PC-3 (cell line): ENCODE measurements around the gene AQP3. TPM values are rescaled to one million over a fixed set of nuclear protein-coding genes. Genes with fewer than 3 reads are reported as not detected.
"Not testable (repeated sequence)": the region's sequence is repeated elsewhere in the genome, so short reads cannot be mapped to it uniquely, and the experiment has no call there.

Source experiments
- ATAC-seq: fragments of 200-7000 bp; cut with Tn5 transposase; 2 replicates; pipeline ENCODE4 v1.9.1; 2020; ENCODE audit warnings: mild to moderate bottlenecking, moderate library complexity
- BruUV-seq: library from RNA; stranded (reverse); fragments of 400-500 nt; replicated peaks from 2 replicates; lab custom pipeline; 2021; lab: Mats Ljungman, UMichigan
- CTCF ChIA-PET: fragments of 300-600 bp; sonication (Branson Sonifier 250); formaldehyde crosslinking; loops from one replicate; lab custom pipeline; 2022; ENCODE audit warnings: antibody characterized with exemption; lab: Charles Lee
- POLR2A ChIA-PET: fragments of 300-600 bp; sonication (Branson Sonifier 250); formaldehyde crosslinking; loops from one replicate; lab custom pipeline; 2022; ENCODE audit warnings: antibody characterized with exemption; ENCODE audit not compliant: unreplicated experiment; lab: Charles Lee
- DNase-seq: peaks from one replicate; pipeline ENCODE4 v3.0.0-alpha.2; 2015
- H2AFZ ChIP-seq: fragments of 300-600 bp; sonication (generic); 2 replicates; pipeline ENCODE4 v1.6.0; 2016; ENCODE audit warnings: antibody characterized with exemption, low read length
- H3F3A ChIP-seq: fragments of 300-600 bp; sonication (generic); one replicate; pipeline ENCODE4 v1.6.0; 2017; ENCODE audit warnings: antibody characterized with exemption, low read length, control low read depth, mild to moderate bottlenecking; ENCODE audit not compliant: unreplicated experiment
- H3K27ac ChIP-seq: fragments of 300-600 bp; sonication (generic); 2 replicates; pipeline ENCODE4 v1.5.1; 2016; ENCODE audit warnings: mild to moderate bottlenecking, low read length
- H3K27me3 ChIP-seq: fragments of 300-600 bp; sonication (generic); 2 replicates; pipeline ENCODE4 v1.6.1; 2016; ENCODE audit warnings: low read length, mixed read lengths
- H3K36me3 ChIP-seq: fragments of 300-600 bp; sonication (generic); 2 replicates; pipeline ENCODE4 v1.6.1; 2016; ENCODE audit warnings: low read depth, mixed run types, low read length, mixed read lengths
- H3K4me1 ChIP-seq: fragments of 300-600 bp; sonication (generic); 2 replicates; pipeline ENCODE4 v1.5.1; 2016; ENCODE audit warnings: low read length; ENCODE audit not compliant: insufficient read depth
- H3K4me2 ChIP-seq: fragments of 300-600 bp; sonication (generic); 2 replicates; pipeline ENCODE4 v1.6.0; 2016; ENCODE audit warnings: low read length
- H3K4me3 ChIP-seq: fragments of 300-600 bp; sonication (generic); 2 replicates; pipeline ENCODE4 v1.5.1; 2016; ENCODE audit warnings: mild to moderate bottlenecking, low read length, mixed read lengths
- H3K79me2 ChIP-seq: fragments of 300-600 bp; sonication (generic); 2 replicates; pipeline ENCODE4 v1.6.1; 2017; ENCODE audit warnings: low read length, mixed read lengths
- H3K9ac ChIP-seq: fragments of 300-600 bp; sonication (generic); 2 replicates; pipeline ENCODE4 v1.6.0; 2016; ENCODE audit warnings: mild to moderate bottlenecking, low read length
- H3K9me2 ChIP-seq: fragments of 300-600 bp; sonication (generic); replicated peaks from 2 replicates; pipeline ENCODE4 v1.6.1; 2016; ENCODE audit warnings: mixed run types, low read length, mixed read lengths
- H3K9me3 ChIP-seq: fragments of 300-600 bp; sonication (generic); 2 replicates; pipeline ENCODE4 v1.6.1; 2016; ENCODE audit warnings: low read length, mixed read lengths
- H4K20me1 ChIP-seq: fragments of 300-600 bp; sonication (generic); 2 replicates; pipeline ENCODE4 v1.6.1; 2016; ENCODE audit warnings: low read length, mixed read lengths
- EZH2 ChIP-seq: fragments of 300-600 bp; sonication (generic); IDR thresholded peaks from one replicate; pipeline ENCODE4 v1.6.1; 2017; ENCODE audit warnings: antibody characterized with exemption, mild to moderate bottlenecking, low read length; ENCODE audit not compliant: unreplicated experiment
- EZH2phosphoT487 ChIP-seq: fragments of 300-600 bp; sonication (generic); IDR thresholded peaks from 2 replicates; pipeline ENCODE4 v1.6.1; 2018; ENCODE audit warnings: mild to moderate bottlenecking, antibody characterized with exemption, low read length, borderline replicate concordance
- intact Hi-C: fragments of 100-400 bp; cut with micrococcal nuclease; formaldehyde crosslinking; loops from 2 replicates; pipeline ENCODE4 v1.9.0; 2023
- total RNA-seq: library from RNA; depleted of rRNA; stranded (reverse); fragments of >200 nt; gene quantifications from 2 replicates; pipeline ENCODE4 v1.2.3, GENCODE V29; 2014
- TF ChIP-seq, protein P1 (sequence below): fragments of 300-600 bp; sonication (generic); conservative IDR thresholded peaks from 2 replicates; pipeline ENCODE4 v1.5.1; 2017; ENCODE audit warnings: antibody characterized with exemption, low read depth, mild to moderate bottlenecking, low read length

The AQP3 gene
- total RNA-seq, 1 experiment from 2014 or later, result 5.1 TPM

GRCh38 chr9:33455945-33456344 lies 8.6 kb upstream of the AQP3 start:
- no peak overlapping the region for H3K9ac ChIP-seq
- intact Hi-C loops, result no loop called here
- H3K79me2 ChIP-seq, result no peaks in the 10 kb centered on the region
- H3K4me1 ChIP-seq, result peaks cover 18% of the 10 kb centered on the region
- CTCF ChIA-PET, result no interaction called here
- no peaks in the 10 kb centered on the region for H3F3A ChIP-seq
- no peak overlapping the region for H3K4me3 ChIP-seq
- no peak overlapping the region for H2AFZ ChIP-seq
- H3K4me2 ChIP-seq, result no peak overlapping the region
- H3K27me3 ChIP-seq, result no peaks in the 10 kb centered on the region
- no peaks in the 10 kb centered on the region for H3K36me3 ChIP-seq
- no peaks in the 10 kb centered on the region for H3K9me3 ChIP-seq
- no peaks in the 10 kb centered on the region for H4K20me1 ChIP-seq
- POLR2A ChIA-PET, result no interaction called here
- ATAC-seq (no peak), DNase-seq (no peak)
- H3K27ac ChIP-seq, result no peak overlapping the region
- H3K9me2 ChIP-seq, result no peaks in the 10 kb centered on the region
- BruUV-seq, result no TSS peak
- TF ChIP-seq, protein P1, sequence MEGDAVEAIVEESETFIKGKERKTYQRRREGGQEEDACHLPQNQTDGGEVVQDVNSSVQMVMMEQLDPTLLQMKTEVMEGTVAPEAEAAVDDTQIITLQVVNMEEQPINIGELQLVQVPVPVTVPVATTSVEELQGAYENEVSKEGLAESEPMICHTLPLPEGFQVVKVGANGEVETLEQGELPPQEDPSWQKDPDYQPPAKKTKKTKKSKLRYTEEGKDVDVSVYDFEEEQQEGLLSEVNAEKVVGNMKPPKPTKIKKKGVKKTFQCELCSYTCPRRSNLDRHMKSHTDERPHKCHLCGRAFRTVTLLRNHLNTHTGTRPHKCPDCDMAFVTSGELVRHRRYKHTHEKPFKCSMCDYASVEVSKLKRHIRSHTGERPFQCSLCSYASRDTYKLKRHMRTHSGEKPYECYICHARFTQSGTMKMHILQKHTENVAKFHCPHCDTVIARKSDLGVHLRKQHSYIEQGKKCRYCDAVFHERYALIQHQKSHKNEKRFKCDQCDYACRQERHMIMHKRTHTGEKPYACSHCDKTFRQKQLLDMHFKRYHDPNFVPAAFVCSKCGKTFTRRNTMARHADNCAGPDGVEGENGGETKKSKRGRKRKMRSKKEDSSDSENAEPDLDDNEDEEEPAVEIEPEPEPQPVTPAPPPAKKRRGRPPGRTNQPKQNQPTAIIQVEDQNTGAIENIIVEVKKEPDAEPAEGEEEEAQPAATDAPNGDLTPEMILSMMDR, result no peak
- no peak for TF ChIP-seq EZH2phosphoT487
- TF ChIP-seq EZH2, result no peak

DNA sequence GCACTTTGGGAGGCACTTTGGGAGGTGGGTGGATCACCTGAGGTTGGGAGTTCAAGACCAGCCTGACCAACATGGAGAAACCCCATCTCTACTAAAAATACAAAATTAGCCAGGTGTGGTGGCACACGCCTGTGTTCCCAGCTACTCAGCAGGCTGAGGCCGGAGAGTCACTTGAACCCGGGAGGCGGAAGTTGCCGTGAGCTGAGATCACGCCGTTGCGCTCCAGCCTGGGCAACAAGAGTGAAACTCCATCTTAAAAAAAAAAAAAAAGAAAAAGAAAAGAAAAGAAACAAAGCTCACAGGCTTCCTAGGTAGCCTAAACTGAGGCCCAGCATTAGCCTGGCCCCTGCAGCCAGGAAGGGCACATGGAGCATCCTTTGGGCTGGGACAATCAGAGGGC lies 8.1 kb upstream of the AQP3 start:
- H3K79me2 ChIP-seq, intact Hi-C loops, H2AFZ ChIP-seq: not testable (repeated sequence)

GRCh38 chr9:33454661-33455026 lies 7.3 kb upstream of the AQP3 start:
- ATAC-seq, H3K4me2 ChIP-seq, H3K27ac ChIP-seq, H3K36me3 ChIP-seq, H3K9ac ChIP-seq, H3K9me3 ChIP-seq, H3K27me3 ChIP-seq, H3K79me2 ChIP-seq, BruUV-seq, intact Hi-C loops, POLR2A ChIA-PET, H3F3A ChIP-seq, H2AFZ ChIP-seq, H3K4me3 ChIP-seq, CTCF ChIA-PET, DNase-seq, H4K20me1 ChIP-seq, H3K9me2 ChIP-seq: not testable (repeated sequence)
- peaks cover 18% of the 10 kb centered on the region for H3K4me1 ChIP-seq

More for the DNA sequence above, 8.1 kb upstream of the AQP3 start:
- peaks cover 18% of the 10 kb centered on the region for H3K4me1 ChIP-seq
- H3K9ac ChIP-seq, H4K20me1 ChIP-seq, ATAC-seq, H3K4me2 ChIP-seq, DNase-seq, H3F3A ChIP-seq, POLR2A ChIA-PET, H3K27ac ChIP-seq, BruUV-seq, H3K27me3 ChIP-seq, H3K9me3 ChIP-seq, H3K36me3 ChIP-seq, CTCF ChIA-PET, H3K4me3 ChIP-seq, H3K9me2 ChIP-seq: not testable (repeated sequence)

DNA sequence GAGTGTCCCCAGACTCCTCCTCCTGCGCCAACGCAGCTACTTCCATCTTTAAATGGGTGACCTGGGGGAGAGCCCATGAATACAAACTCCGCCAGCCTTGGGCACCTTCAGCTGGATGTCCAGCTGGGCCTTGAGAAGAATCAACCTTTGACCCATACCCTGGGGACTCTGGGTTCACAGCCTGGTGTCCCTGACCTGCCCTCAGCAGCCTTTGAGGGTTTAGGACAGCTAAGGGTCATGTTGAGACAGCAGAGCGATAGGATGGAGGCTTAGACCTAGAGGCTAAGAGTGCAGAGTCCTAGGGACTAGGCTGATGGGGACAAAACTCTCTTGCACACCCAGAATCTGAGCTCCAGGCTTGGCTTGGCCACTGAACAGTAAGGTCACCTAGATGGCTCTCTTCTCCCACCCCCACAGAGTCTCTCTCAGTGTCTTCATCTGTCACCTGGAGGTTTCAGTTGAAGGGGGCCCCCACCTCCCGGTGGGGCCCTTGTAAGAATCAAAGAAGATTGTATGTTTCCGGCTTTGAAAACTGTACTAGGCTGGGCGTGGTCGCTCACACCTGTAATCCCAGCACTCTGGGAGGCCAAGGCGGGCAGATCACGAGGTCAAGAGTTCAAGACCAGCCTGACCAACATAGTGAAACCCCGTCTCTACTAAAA lies 6.7 kb upstream of the AQP3 start:
- Histone ChIP-seq H3K9me2 (no peaks in the 10 kb centered on the region), H3K27ac (no peak overlapping the region), H3K27me3 (no peaks in the 10 kb centered on the region), H3K4me1 (peaks cover 17% of the 10 kb centered on the region), H3K4me2 (no peak overlapping the region), H3K9me3 (no peaks in the 10 kb centered on the region), H3K4me3 (no peak overlapping the region), H3F3A (no peaks in the 10 kb centered on the region), H3K36me3 (no peaks in the 10 kb centered on the region), H3K9ac (no peak overlapping the region), H4K20me1 (no peaks in the 10 kb centered on the region), H3K79me2 (no peaks in the 10 kb centered on the region), H2AFZ (no peak overlapping the region)
- intact Hi-C loops, result no loop called here
- ATAC-seq (no peak), DNase-seq (no peak)
- BruUV-seq, result no TSS peak
- POLR2A ChIA-PET, result no interaction called here
- CTCF ChIA-PET, result no interaction called here
- TF ChIP-seq EZH2phosphoT487 (no peak), EZH2 (no peak)
- TF ChIP-seq, protein P1, result no peak
